RWPE1 (cell line): ENCODE data around the gene LRGUK.

ENCODE experiments used
- CTCF ChIA-PET: fragments of 350-600 bp; sonication (Branson Sonifier 250); formaldehyde crosslinking; extraction: SDS; loops from one replicate; lab custom pipeline; 2021; lab: Yijun Ruan, JAX
- POLR2A ChIA-PET: fragments of 400-600 bp; formaldehyde crosslinking; extraction: SDS; loops from one replicate; lab custom pipeline; 2020; ENCODE audit warnings: antibody characterized with exemption; ENCODE audit not compliant: low non-redundant PET; lab: Yijun Ruan, JAX
- DNase-seq: peaks from one replicate; pipeline ENCODE4 v3.0.0; 2012; ENCODE audit warnings: low spot score
- H3K27ac ChIP-seq: fragments of 450-650 bp; 2 replicates; pipeline ENCODE4 v1.5.1; 2017
- CTCF ChIP-seq: fragments of 450-650 bp; conservative IDR thresholded peaks from 2 replicates; pipeline ENCODE4 v1.5.1; 2017; ENCODE audit warnings: low read depth, mild to moderate bottlenecking

Gene LRGUK

GRCh38 chr7:134203186-134203889, 76.2 kb downstream of the LRGUK start:
- no peak for DNase-seq
- no peak for TF ChIP-seq CTCF
- no peak overlapping the region for H3K27ac ChIP-seq
- ChIA-PET POLR2A (no interaction called here), CTCF (no interaction called here)

- H3K27ac ChIP-seq, result no peak overlapping the region
- ChIA-PET POLR2A (no interaction called here), CTCF (no interaction called here)
- no peak for DNase-seq
- TF ChIP-seq CTCF, result no peak
Observed at GRCh38 chr7:134209322-134210015, 82.3 kb downstream of the LRGUK start.

GRCh38 chr7:134210227-134210626, 83.1 kb downstream of the LRGUK start:
- ChIA-PET POLR2A (no interaction called here), CTCF (no interaction called here)
- H3K27ac ChIP-seq, result no peak overlapping the region
- no peak for DNase-seq
- TF ChIP-seq CTCF, result no peak

GRCh38 chr7:134210976-134211663, 84.0 kb downstream of the LRGUK start:
- no peak for DNase-seq
- TF ChIP-seq CTCF, result no peak
- ChIA-PET POLR2A (no interaction called here), CTCF (no interaction called here)
- H3K27ac ChIP-seq, result no peak overlapping the region

GRCh38 chr7:134211817-134212216, 84.7 kb downstream of the LRGUK start:
- TF ChIP-seq CTCF, result no peak
- no peak overlapping the region for H3K27ac ChIP-seq
- DNase-seq, result no peak
- ChIA-PET CTCF (no interaction called here), POLR2A (no interaction called here)
